Adipose tissue (tissue), 3 donors: ENCODE measurements around the gene CHMP2B. TPM values are rescaled to one million over a fixed set of nuclear protein-coding genes. Genes with fewer than 3 reads are reported as not detected.

Experiments
- H3K27ac ChIP-seq: one replicate; pipeline ENCODE4 v1.5.1; 2013; ENCODE audit warnings: low read depth, low read length
- WGBS, 3 donors: extraction: QIAGEN DNeasy Blood & Tissue Kit; methylation state at CpG; one replicate each; pipeline ENCODE4 v1.1.7; 2013; 5-methylcytosine and 5-hydroxymethylcytosine counted together
- polyA plus RNA-seq, 3 donors: library from polyadenylated mRNA; stranded (reverse); fragments of 200-250 nt; gene quantifications; one replicate each; pipeline ENCODE4 v1.2.3, GENCODE V29; 2013
- donor health status: healthy with polysubstance abuse.
- donor health status: Bipolar disorder and iron deficiency.
- donor health status: healthy.

CHMP2B gene
- 10 to 100 TPM; 13.2 to 31.6 (median 18.9) TPM for polyA plus RNA-seq

- no peak within 1 kb of the TSS for H3K27ac ChIP-seq
- 0 to 1% (median 0%) methylated on average over 59 of the region's 59 CpGs for WGBS, 3 donors
These were observed at the start of gene CHMP2B for GRCh38 chr3:87227104-87227834. Gene CHMP2B (plus strand): TSS chr3:87227309. CDS start chr3:87227523, 214 bp downstream.

- no peak overlapping the region for H3K27ac ChIP-seq
These were observed 47.5 kb upstream of the CHMP2B start for GRCh38 chr3:87179642-87180041.

GRCh38 chr3:87181551-87181950 is 45.6 kb upstream of the CHMP2B start:
- H3K27ac ChIP-seq = no peak overlapping the region

- no peak overlapping the region for H3K27ac ChIP-seq
- 32 to 53% (median 35%) methylated on average over 2 of the region's 2 CpGs for WGBS, 3 donors
These were observed 45.1 kb upstream of the CHMP2B start for GRCh38 chr3:87182023-87182422.

- H3K27ac ChIP-seq = no peak overlapping the region
- 61 to 80% (median 75%) methylated on average over 2 of the region's 2 CpGs for WGBS, 3 donors
These were observed 40.4 kb upstream of the CHMP2B start for GRCh38 chr3:87186608-87187159.

GRCh38 chr3:87191175-87191574 is 35.9 kb upstream of the CHMP2B start:
- H3K27ac ChIP-seq = no peak overlapping the region
- WGBS, 3 donors = 47 to 61% (median 54%) methylated on average over 2 of the region's 2 CpGs

- H3K27ac ChIP-seq = no peak overlapping the region
These were observed 35.5 kb upstream of the CHMP2B start for GRCh38 chr3:87191641-87192040.

- H3K27ac ChIP-seq = no peak overlapping the region
- WGBS, 3 donors = 54 to 72% (median 56%) methylated on average over 1 of the region's 1 CpG
These were observed 30.2 kb upstream of the CHMP2B start for GRCh38 chr3:87196879-87197278.

GRCh38 chr3:87197531-87197930 is 29.6 kb upstream of the CHMP2B start:
- no peak overlapping the region for H3K27ac ChIP-seq
- WGBS, 3 donors = 69 to 91% (median 89%) methylated on average over 4 of the region's 4 CpGs

- no peak overlapping the region for H3K27ac ChIP-seq
These were observed 28.3 kb upstream of the CHMP2B start for GRCh38 chr3:87198774-87199173.

- H3K27ac ChIP-seq = no peak overlapping the region
- 69 to 83% (median 77%) methylated on average over 2 of the region's 2 CpGs for WGBS, 3 donors
These were observed 27.5 kb upstream of the CHMP2B start for GRCh38 chr3:87199628-87200027.

- WGBS, 3 donors = 74 to 80% (median 79%) methylated on average over 3 of the region's 3 CpGs
- no peak overlapping the region for H3K27ac ChIP-seq
These were observed 27.0 kb upstream of the CHMP2B start for GRCh38 chr3:87200060-87200647.

- no peak overlapping the region for H3K27ac ChIP-seq
- 77 to 80% (median 79%) methylated on average over 1 of the region's 1 CpG for WGBS, 3 donors
These were observed 25.4 kb upstream of the CHMP2B start for GRCh38 chr3:87201727-87202126.

GRCh38 chr3:87203809-87204208 is 23.3 kb upstream of the CHMP2B start:
- H3K27ac ChIP-seq = no peak overlapping the region
- WGBS, 3 donors = 27 to 62% (median 56%) methylated on average over 1 of the region's 1 CpG

- H3K27ac ChIP-seq = no peak overlapping the region
- 24 to 31% (median 27%) methylated on average over 2 of the region's 2 CpGs for WGBS, 3 donors
These were observed 21.0 kb upstream of the CHMP2B start for GRCh38 chr3:87206070-87206469.

GRCh38 chr3:87206635-87207034 is 20.5 kb upstream of the CHMP2B start:
- 52 to 67% (median 53%) methylated on average over 1 of the region's 1 CpG for WGBS, 3 donors
- H3K27ac ChIP-seq = no peak overlapping the region

- 54 to 95% (median 56%) methylated on average over 1 of the region's 1 CpG for WGBS, 3 donors
- H3K27ac ChIP-seq = no peak overlapping the region
These were observed 19.6 kb upstream of the CHMP2B start for GRCh38 chr3:87207460-87207859.

- no peak overlapping the region for H3K27ac ChIP-seq
- 15 to 21% (median 18%) methylated on average over 2 of the region's 2 CpGs for WGBS, 3 donors
These were observed 18.0 kb upstream of the CHMP2B start for GRCh38 chr3:87209111-87209510.

- WGBS, 3 donors = 88 to 100% (median 92%) methylated on average over 1 of the region's 1 CpG
- H3K27ac ChIP-seq = no peak overlapping the region
These were observed 8.5 kb upstream of the CHMP2B start for GRCh38 chr3:87218560-87218959.

GRCh38 chr3:87219611-87220010 is 7.5 kb upstream of the CHMP2B start:
- 78 to 83% (median 82%) methylated on average over 2 of the region's 2 CpGs for WGBS, 3 donors
- H3K27ac ChIP-seq = no peak overlapping the region
